Epithelial cell of proximal tubule (primary cell): ENCODE data around the gene CATSPERZ. TPM values are rescaled to one million over a fixed set of nuclear protein-coding genes. Genes with fewer than 3 reads are reported as not detected.
A peak's percentile ranks its signal among the peaks of the same experiment; 100 is the strongest.

Experiments used
- DNase-seq: peaks from one replicate; pipeline ENCODE4 v3.0.0-alpha.2; 2011; ENCODE audit warnings: low read depth
- H3K4me3 ChIP-seq: 2 replicates; pipeline ENCODE4 v1.5.1; 2011; ENCODE audit warnings: low read depth, mild to moderate bottlenecking, low read length
- CTCF ChIP-seq: conservative IDR thresholded peaks from 2 replicates; pipeline ENCODE4 v1.5.1; 2012; ENCODE audit warnings: low read depth, mild to moderate bottlenecking, low read length
- total RNA-seq: library from RNA; depleted of rRNA; stranded (reverse); fragments of >200 nt; gene quantifications from 2 replicates; pipeline ENCODE4 v1.2.3, GENCODE V29; 2015

Gene CATSPERZ
- total RNA-seq, 1 donor from 2014 or later, result not detected

GRCh38 chr11:64269540-64270220, 30.5 kb upstream of the CATSPERZ start:
- peak; percentile 98 for DNase-seq
- peak overlapping the region; percentile 80 for H3K4me3 ChIP-seq
- TF ChIP-seq CTCF, result no peak

- no peak for TF ChIP-seq CTCF
- no peak overlapping the region for H3K4me3 ChIP-seq
- DNase-seq, result no peak
These were observed 24.9 kb upstream of the CATSPERZ start for GRCh38 chr11:64275031-64275800.

GRCh38 chr11:64275841-64276240, 24.3 kb upstream of the CATSPERZ start:
- no peak overlapping the region for H3K4me3 ChIP-seq
- no peak for DNase-seq
- no peak for TF ChIP-seq CTCF

GRCh38 chr11:64276653-64277431, 23.3 kb upstream of the CATSPERZ start:
- DNase-seq, result no peak

GRCh38 chr11:64278576-64279190, 21.5 kb upstream of the CATSPERZ start:
- no peak for TF ChIP-seq CTCF
- no peak overlapping the region for H3K4me3 ChIP-seq
- DNase-seq, result no peak

More at GRCh38 chr11:64276653-64277431, 23.3 kb upstream of the CATSPERZ start:
- H3K4me3 ChIP-seq, result no peak overlapping the region
- no peak for TF ChIP-seq CTCF

- TF ChIP-seq CTCF, result no peak
- DNase-seq, result no peak
- no peak overlapping the region for H3K4me3 ChIP-seq
These were observed 18.0 kb upstream of the CATSPERZ start for GRCh38 chr11:64281957-64282770.
